CD4-positive, CD25-positive, alpha-beta regulatory T cell (primary cell): Measurements from ENCODE around the gene TMEM178B. TPM values are rescaled to one million over a fixed set of nuclear protein-coding genes. Genes with fewer than 3 reads are reported as not detected.

ENCODE experiments used
- ATAC-seq, 2 donors: fragments of 150-1000 bp; cut with Tn5 transposase; one replicate each; pipeline ENCODE4 v1.10.0; 2021; ENCODE audit warnings: low read depth in 2 of 2, moderate number of reproducible peaks in 2 of 2, moderate library complexity in 1 of 2
- DNase-seq, 3 donors: peaks; one replicate each; pipeline versions ENCODE4 v3.0.0 to v3.0.0-alpha.2; 2012 to 2022; ENCODE audit warnings: mixed read lengths in 1 of 3
- H3K27ac ChIP-seq: one replicate; pipeline ENCODE4 v1.7.0; 2013; ENCODE audit warnings: mild to moderate bottlenecking, low read length; ENCODE audit not compliant: insufficient read depth, poor library complexity, severe bottlenecking
- H3K27me3 ChIP-seq: one replicate; pipeline ENCODE4 v1.7.0; 2013; ENCODE audit warnings: low read length; ENCODE audit not compliant: control insufficient read depth, insufficient read depth
- H3K36me3 ChIP-seq: one replicate; pipeline ENCODE4 v1.7.0; 2013; ENCODE audit warnings: mild to moderate bottlenecking, low read length, moderate library complexity; ENCODE audit not compliant: control insufficient read depth, insufficient read depth
- H3K4me1 ChIP-seq: 2 replicates; pipeline ENCODE4 v1.7.0; 2013; ENCODE audit warnings: mild to moderate bottlenecking, low read length; ENCODE audit not compliant: insufficient read depth, control insufficient read depth, poor library complexity, severe bottlenecking
- H3K4me3 ChIP-seq: one replicate; pipeline ENCODE4 v1.7.0; 2013; ENCODE audit warnings: low read depth, mild to moderate bottlenecking, low read length, moderate library complexity
- H3K9me3 ChIP-seq, 2 experiments: 1 replicate in 1 of 2; 2 replicates in 1 of 2; pipeline ENCODE4 v1.7.0; 2013; ENCODE audit warnings: low read length in 2 of 2, mild to moderate bottlenecking in 1 of 2, moderate library complexity in 1 of 2; ENCODE audit not compliant: control insufficient read depth in 2 of 2
- H3K27ac Mint-ChIP-seq, 3 donors: one replicate each; pipeline ENCODE4 v1.8.0; 2020 to 2022; ENCODE audit warnings: mild to moderate bottlenecking in 3 of 3, mixed read lengths in 3 of 3, moderate library complexity in 2 of 3
- H3K27me3 Mint-ChIP-seq: one replicate; pipeline ENCODE4 v1.8.0; 2022; ENCODE audit warnings: mild to moderate bottlenecking, mixed read lengths
- H3K36me3 Mint-ChIP-seq: one replicate; pipeline ENCODE4 v1.8.0; 2020; ENCODE audit warnings: mixed read lengths
- H3K4me1 Mint-ChIP-seq, 4 donors: one replicate each; pipeline ENCODE4 v1.8.0; 2020 to 2022; ENCODE audit warnings: mixed read lengths in 4 of 4, mild to moderate bottlenecking in 1 of 4
- H3K4me3 Mint-ChIP-seq, 4 donors: one replicate each; pipeline ENCODE4 v1.8.0; 2020 to 2022; ENCODE audit warnings: mild to moderate bottlenecking in 4 of 4, mixed read lengths in 4 of 4, moderate library complexity in 3 of 4
- H3K9me3 Mint-ChIP-seq, 7 donors: one replicate each; pipeline ENCODE4 v1.8.0; 2020 to 2022; ENCODE audit warnings: mixed read lengths in 7 of 7, mild to moderate bottlenecking in 3 of 7, moderate library complexity in 2 of 7
- polyA plus RNA-seq, 4 donors: library from polyadenylated mRNA; unstranded; fragments of 300-500 nt; fragmentation: Illumina TruSeq; gene quantifications; one replicate each; pipeline ENCODE4 v1.2.3, GENCODE V29; 2021
- total RNA-seq: library from RNA; stranded (reverse); gene quantifications from one replicate; pipeline ENCODE4 v1.2.3, GENCODE V29; 2022

TMEM178B gene
- total and polyA plus RNA-seq, 5 donors from 2014 or later: 0.10 TPM; not detected in 4

DNA sequence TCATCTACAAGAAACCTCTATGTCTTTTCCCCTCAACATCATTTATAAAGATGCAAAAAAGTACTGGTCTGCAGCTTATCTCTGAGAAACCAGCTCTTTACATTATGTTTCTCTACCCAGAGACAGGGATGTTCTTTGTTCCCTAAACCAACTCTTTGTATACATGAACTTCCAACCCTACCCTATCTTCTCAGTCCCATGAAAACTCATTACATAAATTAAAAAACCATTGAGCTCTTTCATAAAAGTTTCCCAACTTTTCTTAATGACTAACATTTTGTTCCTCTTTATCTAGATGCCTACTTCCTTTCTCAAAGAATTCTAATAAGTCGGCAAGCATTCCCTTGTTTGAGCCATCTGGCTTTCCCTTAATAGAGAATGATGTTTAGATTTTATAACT is 284.5 kb downstream of the TMEM178B start:
- no peak overlapping the region for H3K4me3 ChIP-seq
- peaks cover 10% of the 10 kb centered on the region for H3K27me3 Mint-ChIP-seq
- ATAC-seq (no peak), DNase-seq (no peak)
- H3K9me3 Mint-ChIP-seq: peaks cover 0 to 5% (median 3%) of the 10 kb centered on the region in 7 donors
- H3K9me3 ChIP-seq: no peaks in the 10 kb centered on the region
- peak overlapping the region in 1 of 4 donors; percentile 18 for H3K4me3 Mint-ChIP-seq
- no peaks in the 10 kb centered on the region for H3K4me1 ChIP-seq
- no peaks in the 10 kb centered on the region for H3K36me3 ChIP-seq
- H3K36me3 Mint-ChIP-seq: no peaks in the 10 kb centered on the region
- H3K27ac ChIP-seq: no peak overlapping the region
- H3K27me3 ChIP-seq: no peaks in the 10 kb centered on the region
- H3K4me1 Mint-ChIP-seq: no peaks in the 10 kb centered on the region
- H3K27ac Mint-ChIP-seq: no peak overlapping the region

DNA sequence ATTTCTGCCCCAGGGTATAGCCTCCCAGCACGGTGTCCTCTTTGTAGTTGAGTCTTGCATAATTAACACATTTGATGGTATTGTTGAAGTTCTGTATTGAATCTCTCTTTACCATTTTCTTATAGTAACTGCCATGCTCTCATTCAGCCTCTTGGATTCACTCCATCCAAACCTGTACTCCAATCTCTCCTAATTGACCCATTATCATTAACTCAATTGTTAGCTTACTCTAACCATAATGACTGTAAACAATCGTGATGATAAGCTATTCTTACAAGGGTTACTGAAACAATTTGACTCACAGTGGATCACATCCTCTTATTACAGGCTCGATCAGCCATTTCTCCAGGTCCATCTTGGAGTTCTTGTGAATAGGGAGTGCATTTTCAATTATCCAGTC is 285.4 kb downstream of the TMEM178B start:
- no peak overlapping the region for H3K4me3 Mint-ChIP-seq
- ATAC-seq (no peak), DNase-seq (no peak)
- Histone ChIP-seq H3K4me3 (no peak overlapping the region), H3K36me3 (no peaks in the 10 kb centered on the region), H3K27me3 (no peaks in the 10 kb centered on the region), H3K9me3 (no peaks in the 10 kb centered on the region), H3K4me1 (no peaks in the 10 kb centered on the region), H3K27ac (no peak overlapping the region)
- no peaks in the 10 kb centered on the region for H3K36me3 Mint-ChIP-seq
- no peak overlapping the region for H3K27ac Mint-ChIP-seq
- peaks cover 10% of the 10 kb centered on the region for H3K27me3 Mint-ChIP-seq
- peaks cover 0 to 5% (median 3%) of the 10 kb centered on the region in 7 donors for H3K9me3 Mint-ChIP-seq
- no peaks in the 10 kb centered on the region for H3K4me1 Mint-ChIP-seq

DNA sequence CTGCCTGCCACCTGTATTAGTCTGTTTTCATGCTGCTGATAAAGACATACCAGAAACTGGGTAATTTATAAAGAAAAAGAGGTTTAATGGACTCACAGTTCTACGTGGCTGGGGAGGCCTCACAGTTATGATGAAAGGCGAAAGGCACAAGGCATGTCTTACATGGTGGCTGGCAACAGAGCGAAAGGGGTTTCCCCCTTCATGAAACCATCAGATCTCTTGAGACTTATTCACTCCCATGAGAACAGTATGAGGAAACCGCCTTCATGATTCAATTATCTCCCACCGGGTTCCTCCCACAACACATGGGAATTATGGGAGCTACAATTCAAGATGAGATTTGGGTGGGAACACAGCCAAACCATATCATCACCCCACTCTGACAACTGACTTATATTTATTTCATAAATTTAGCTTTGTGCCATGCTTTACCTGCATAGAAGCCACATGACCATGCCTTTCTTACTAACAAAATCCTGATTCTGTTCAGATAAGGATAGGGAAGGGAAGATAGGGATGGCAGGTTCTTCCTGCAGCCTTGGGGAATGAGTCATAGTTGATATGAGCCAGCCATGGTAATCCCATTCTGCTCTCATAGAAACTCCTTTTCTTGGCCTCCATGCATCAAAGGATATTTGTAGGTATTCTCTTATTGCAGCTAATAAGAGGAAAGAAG is 286.0 kb downstream of the TMEM178B start:
- Mint-ChIP-seq H3K4me1 (no peaks in the 10 kb centered on the region), H3K4me3 (no peak overlapping the region), H3K27me3 (peaks cover 10% of the 10 kb centered on the region), H3K36me3 (no peaks in the 10 kb centered on the region), H3K9me3 (peaks cover 0 to 5% (median 3%) of the 10 kb centered on the region in 7 donors), H3K27ac (no peak overlapping the region)
- DNase-seq: no peak
- Histone ChIP-seq H3K27me3 (no peaks in the 10 kb centered on the region), H3K4me3 (no peak overlapping the region), H3K36me3 (no peaks in the 10 kb centered on the region), H3K27ac (no peak overlapping the region), H3K9me3 (no peaks in the 10 kb centered on the region), H3K4me1 (no peaks in the 10 kb centered on the region)
- ATAC-seq: no peak

DNA sequence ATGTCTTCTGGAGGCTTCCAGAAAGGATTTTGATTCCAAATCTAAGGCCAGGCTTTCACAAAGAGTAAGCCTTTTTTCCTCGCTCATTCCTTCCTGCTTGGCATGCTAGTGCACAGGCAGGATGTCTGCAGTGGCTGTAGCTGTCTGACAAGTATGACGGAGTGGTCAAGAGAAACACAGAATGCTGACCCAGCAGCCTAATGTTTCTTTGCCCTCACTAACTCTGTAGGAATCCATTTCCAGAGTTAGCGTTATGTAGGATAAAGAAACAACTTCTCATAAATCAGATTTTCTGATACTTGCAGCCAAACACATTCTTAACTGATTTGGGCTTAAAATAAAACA is 286.5 kb downstream of the TMEM178B start:
- Mint-ChIP-seq H3K4me1 (no peaks in the 10 kb centered on the region), H3K4me3 (no peak overlapping the region), H3K9me3 (peaks cover 0 to 5% (median 2%) of the 10 kb centered on the region in 7 donors), H3K27me3 (peaks cover 10% of the 10 kb centered on the region), H3K36me3 (no peaks in the 10 kb centered on the region), H3K27ac (no peak overlapping the region)
- no peak for DNase-seq
- H3K9me3 ChIP-seq: no peaks in the 10 kb centered on the region
- H3K4me1 ChIP-seq: no peaks in the 10 kb centered on the region
- no peaks in the 10 kb centered on the region for H3K36me3 ChIP-seq
- H3K4me3 ChIP-seq: no peak overlapping the region
- H3K27ac ChIP-seq: no peak overlapping the region
- no peaks in the 10 kb centered on the region for H3K27me3 ChIP-seq
- no peak for ATAC-seq

DNA sequence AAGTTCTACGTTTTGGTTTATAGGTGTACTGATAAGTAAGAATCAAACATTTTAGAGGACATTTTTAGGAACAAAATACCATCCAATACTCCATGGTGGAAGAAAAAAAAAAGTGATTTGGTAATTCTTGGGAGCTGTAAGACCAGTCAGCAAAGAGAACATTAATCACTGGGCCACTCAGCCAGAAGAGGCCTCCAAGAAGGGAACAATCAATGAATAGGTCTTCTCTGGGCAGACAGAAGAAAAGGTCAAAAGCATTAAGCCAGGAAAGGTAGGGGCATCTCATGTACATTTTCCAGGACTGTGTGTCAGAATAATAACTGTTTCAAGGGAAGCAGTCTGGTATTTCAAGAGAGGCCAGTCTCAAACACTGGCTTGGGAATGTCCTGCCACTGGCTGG is 286.9 kb downstream of the TMEM178B start:
- H3K27ac ChIP-seq: no peak overlapping the region
- Mint-ChIP-seq H3K36me3 (no peaks in the 10 kb centered on the region), H3K27me3 (peaks cover 10% of the 10 kb centered on the region), H3K4me3 (no peak overlapping the region), H3K27ac (no peak overlapping the region), H3K4me1 (no peaks in the 10 kb centered on the region), H3K9me3 (peaks cover 0 to 5% (median 2%) of the 10 kb centered on the region in 7 donors)
- ATAC-seq (no peak), DNase-seq (no peak)
- no peaks in the 10 kb centered on the region for H3K4me1 ChIP-seq
- H3K4me3 ChIP-seq: no peak overlapping the region
- H3K9me3 ChIP-seq: no peaks in the 10 kb centered on the region
- no peaks in the 10 kb centered on the region for H3K27me3 ChIP-seq
- H3K36me3 ChIP-seq: no peaks in the 10 kb centered on the region

DNA sequence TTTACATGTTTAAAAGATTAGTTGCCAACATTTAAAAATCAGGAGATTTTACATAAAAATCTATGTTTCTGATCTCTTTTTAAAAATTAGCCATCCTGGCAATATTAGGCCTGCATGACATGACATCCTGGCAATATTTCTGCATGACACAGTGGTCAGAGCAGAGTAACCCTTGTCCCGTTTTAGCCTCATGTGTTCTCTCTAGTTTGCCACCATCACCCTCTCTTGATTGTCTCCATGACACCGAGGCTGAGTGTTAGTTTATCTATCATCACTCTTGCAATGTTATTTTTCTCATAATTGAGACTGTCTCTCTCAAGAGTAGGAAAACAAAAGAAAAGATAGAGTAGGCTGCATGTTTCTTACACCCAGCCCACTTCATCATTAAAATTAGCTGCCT is 287.6 kb downstream of the TMEM178B start:
- peaks cover 0 to 5% (median 2%) of the 10 kb centered on the region in 7 donors for H3K9me3 Mint-ChIP-seq
- no peak overlapping the region for H3K27ac ChIP-seq
- no peaks in the 10 kb centered on the region for H3K4me1 Mint-ChIP-seq
- H3K27ac Mint-ChIP-seq: no peak overlapping the region
- no peaks in the 10 kb centered on the region for H3K4me1 ChIP-seq
- H3K4me3 ChIP-seq: no peak overlapping the region
- H3K9me3 ChIP-seq: no peaks in the 10 kb centered on the region
- H3K27me3 Mint-ChIP-seq: peaks cover 5% of the 10 kb centered on the region
- H3K36me3 ChIP-seq: no peaks in the 10 kb centered on the region
- H3K4me3 Mint-ChIP-seq: no peak overlapping the region
- no peaks in the 10 kb centered on the region for H3K36me3 Mint-ChIP-seq
- no peaks in the 10 kb centered on the region for H3K27me3 ChIP-seq
- ATAC-seq (no peak), DNase-seq (no peak)

DNA sequence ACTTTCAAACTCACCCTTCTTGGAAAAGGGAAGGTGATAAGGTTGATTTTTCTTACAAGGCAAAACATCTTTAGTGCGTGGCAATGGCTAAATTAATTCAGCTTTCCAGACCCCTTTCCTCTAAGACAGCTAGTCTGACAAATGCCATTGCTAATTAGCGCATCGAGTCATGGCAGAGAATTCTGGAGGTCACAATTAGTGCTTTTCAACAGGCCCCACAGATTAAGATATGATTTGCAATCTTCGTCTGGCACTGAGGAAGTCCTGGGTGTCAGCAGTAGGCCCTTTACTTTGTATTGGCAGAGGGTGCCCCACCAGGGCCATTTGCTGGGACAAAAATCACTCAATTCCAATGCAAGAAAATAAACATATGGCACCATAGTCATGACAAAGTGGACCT is 288.1 kb downstream of the TMEM178B start:
- no peaks in the 10 kb centered on the region for H3K36me3 ChIP-seq
- peaks cover 0 to 5% (median 2%) of the 10 kb centered on the region in 7 donors for H3K9me3 Mint-ChIP-seq
- no peak overlapping the region for H3K4me3 Mint-ChIP-seq
- H3K4me3 ChIP-seq: no peak overlapping the region
- H3K27ac Mint-ChIP-seq: no peak overlapping the region
- H3K9me3 ChIP-seq: no peaks in the 10 kb centered on the region
- no peak for ATAC-seq
- H3K27ac ChIP-seq: no peak overlapping the region
- H3K27me3 Mint-ChIP-seq: peaks cover 5% of the 10 kb centered on the region
- no peaks in the 10 kb centered on the region for H3K4me1 ChIP-seq
- no peaks in the 10 kb centered on the region for H3K27me3 ChIP-seq
- no peak for DNase-seq
- no peaks in the 10 kb centered on the region for H3K36me3 Mint-ChIP-seq
- H3K4me1 Mint-ChIP-seq: no peaks in the 10 kb centered on the region
